H9 (cell line): ENCODE measurements around the gene APOLD1. TPM values are rescaled to one million over a fixed set of nuclear protein-coding genes. Genes with fewer than 3 reads are reported as not detected.

ENCODE experiments used
- DNase-seq: peaks from one replicate; pipeline ENCODE4 v3.0.0-alpha.2; 2017
- H2AFZ ChIP-seq: one replicate; pipeline ENCODE4 v1.6.1; 2013; ENCODE audit warnings: mild to moderate bottlenecking, low read length, control low read depth, moderate library complexity
- H2AK5ac ChIP-seq: 2 replicates; pipeline ENCODE4 v1.6.1; 2013; ENCODE audit warnings: low read length, control low read depth, mixed read lengths; ENCODE audit not compliant: insufficient read length
- H2BK120ac ChIP-seq: one replicate; pipeline ENCODE4 v1.6.1; 2013; ENCODE audit warnings: low read depth, mild to moderate bottlenecking, low read length, control low read depth, inconsistent platforms; ENCODE audit not compliant: poor library complexity, severe bottlenecking
- H2BK12ac ChIP-seq: 2 replicates; pipeline ENCODE4 v1.6.1; 2013; ENCODE audit warnings: low read length, control low read depth, mixed read lengths, low read depth; ENCODE audit not compliant: insufficient read length
- H2BK15ac ChIP-seq: 2 replicates; pipeline ENCODE4 v1.6.1; 2013; ENCODE audit warnings: low read depth, low read length, control low read depth
- H2BK20ac ChIP-seq: one replicate; pipeline ENCODE4 v1.6.1; 2013; ENCODE audit warnings: low read depth, mild to moderate bottlenecking, low read length, control low read depth, inconsistent platforms; ENCODE audit not compliant: poor library complexity, severe bottlenecking
- H2BK5ac ChIP-seq: 2 replicates; pipeline ENCODE4 v1.6.1; 2013; ENCODE audit warnings: low read length, control low read depth, mixed read lengths; ENCODE audit not compliant: insufficient read length
- H3K14ac ChIP-seq: 2 replicates; pipeline ENCODE4 v1.6.1; 2013; ENCODE audit warnings: low read length, control low read depth; ENCODE audit not compliant: insufficient read depth
- H3K18ac ChIP-seq: 2 replicates; pipeline ENCODE4 v1.6.1; 2013; ENCODE audit warnings: low read depth, mild to moderate bottlenecking, mixed read lengths, low read length, control low read depth; ENCODE audit not compliant: insufficient read length
- H3K23ac ChIP-seq: 2 replicates; pipeline ENCODE4 v1.6.1; 2013; ENCODE audit warnings: low read length, control low read depth, mixed read lengths, low read depth; ENCODE audit not compliant: insufficient read length
- H3K23me2 ChIP-seq: 2 replicates; pipeline ENCODE4 v1.6.1; 2013; ENCODE audit warnings: low read depth, mild to moderate bottlenecking, mixed read lengths, low read length, control low read depth; ENCODE audit not compliant: insufficient read length, poor library complexity, severe bottlenecking
- H3K27ac ChIP-seq: 2 replicates; pipeline ENCODE4 v1.5.1; 2013; ENCODE audit warnings: low read length, control low read depth, mixed read lengths, low read depth; ENCODE audit not compliant: insufficient read length
- H3K27me3 ChIP-seq: 2 replicates; pipeline ENCODE4 v1.6.1; 2013; ENCODE audit warnings: low read length, control low read depth, inconsistent platforms; ENCODE audit not compliant: insufficient read depth
- H3K4ac ChIP-seq: 2 replicates; pipeline ENCODE4 v1.6.1; 2013; ENCODE audit warnings: low read depth, mild to moderate bottlenecking, control low read depth, inconsistent platforms, low read length, moderate library complexity
- H3K4me1 ChIP-seq: 2 replicates; pipeline ENCODE4 v1.6.1; 2013; ENCODE audit warnings: low read length, control low read depth, inconsistent platforms; ENCODE audit not compliant: insufficient read depth
- H3K4me2 ChIP-seq: 2 replicates; pipeline ENCODE4 v1.6.1; 2013; ENCODE audit warnings: low read length, control low read depth, mixed read lengths; ENCODE audit not compliant: insufficient read length, insufficient read depth
- H3K56ac ChIP-seq: 2 replicates; pipeline ENCODE4 v1.6.1; 2013; ENCODE audit warnings: low read depth, mild to moderate bottlenecking, mixed read lengths, low read length, control low read depth; ENCODE audit not compliant: insufficient read length
- H3K79me1 ChIP-seq: 2 replicates; pipeline ENCODE4 v1.6.1; 2013; ENCODE audit warnings: low read depth, mild to moderate bottlenecking, moderate library complexity, low read length, control low read depth, inconsistent platforms; ENCODE audit not compliant: insufficient read depth, poor library complexity, severe bottlenecking
- H3K79me2 ChIP-seq: 2 replicates; pipeline ENCODE4 v1.6.1; 2013; ENCODE audit warnings: low read length, control low read depth, inconsistent platforms; ENCODE audit not compliant: insufficient read depth
- H3K9ac ChIP-seq: 2 replicates; pipeline ENCODE4 v1.6.1; 2013; ENCODE audit warnings: low read length, control low read depth, mixed read lengths; ENCODE audit not compliant: insufficient read length; ENCODE audit errors: extremely low read depth
- H3K9me3 ChIP-seq: one replicate; pipeline ENCODE4 v1.6.1; 2013; ENCODE audit warnings: low read depth, low read length, inconsistent platforms; ENCODE audit not compliant: control insufficient read depth
- H3T11ph ChIP-seq: one replicate; pipeline ENCODE4 v1.6.1; 2013; ENCODE audit warnings: mild to moderate bottlenecking, low read length, control low read depth, inconsistent platforms
- H4K20me1 ChIP-seq: one replicate; pipeline ENCODE4 v1.6.1; 2013; ENCODE audit not compliant: control insufficient read depth, insufficient read length, insufficient read depth
- H4K5ac ChIP-seq: 2 replicates; pipeline ENCODE4 v1.6.1; 2013; ENCODE audit warnings: low read depth, mild to moderate bottlenecking, mixed read lengths, low read length, control low read depth; ENCODE audit not compliant: insufficient read length
- H4K8ac ChIP-seq: replicated peaks from 2 replicates; pipeline ENCODE4 v1.6.1; 2013; ENCODE audit warnings: low read length, control low read depth, mixed read lengths, low read depth; ENCODE audit not compliant: insufficient read length
- H4K91ac ChIP-seq: 2 replicates; pipeline ENCODE4 v1.6.1; 2013; ENCODE audit warnings: low read depth, mild to moderate bottlenecking, moderate library complexity, mixed read lengths, low read length, control low read depth; ENCODE audit not compliant: insufficient read length
- H3K27ac Mint-ChIP-seq, 3 experiments: 2 replicates in 2 of 3; 3 replicates in 1 of 3; pipeline ENCODE4 v1.8.0; 2020 to 2021; ENCODE audit warnings: mixed read lengths in 3 of 3, mild to moderate bottlenecking in 1 of 3, moderate library complexity in 1 of 3
- H3K27me3 Mint-ChIP-seq: 2 replicates; pipeline ENCODE4 v1.8.0; 2021; ENCODE audit warnings: low read depth, mild to moderate bottlenecking, moderate library complexity, mixed read lengths
- H3K36me3 Mint-ChIP-seq, 3 experiments: 2 replicates in 2 of 3; 3 replicates in 1 of 3; pipeline ENCODE4 v1.8.0; 2020 to 2021; ENCODE audit warnings: low read depth in 3 of 3, mixed read lengths in 3 of 3; ENCODE audit not compliant: insufficient read depth in 1 of 3
- H3K4me1 Mint-ChIP-seq, 2 experiments: 2 replicates each; pipeline ENCODE4 v1.8.0; 2020; ENCODE audit warnings: mixed read lengths in 2 of 2
- H3K4me3 Mint-ChIP-seq, 2 experiments: 2 replicates in 1 of 2; 3 replicates in 1 of 2; pipeline ENCODE4 v1.8.0; 2020 to 2021; ENCODE audit warnings: mild to moderate bottlenecking in 2 of 2, mixed read lengths in 2 of 2, moderate library complexity in 1 of 2
- H3K9me3 Mint-ChIP-seq, 2 experiments: 2 replicates in 1 of 2; 3 replicates in 1 of 2; pipeline ENCODE4 v1.8.0; 2020; ENCODE audit warnings: mild to moderate bottlenecking in 2 of 2, mixed read lengths in 2 of 2, moderate library complexity in 1 of 2
- CTCF ChIP-seq: fragments of 200-600 bp; sonication (generic); conservative IDR thresholded peaks from 3 replicates; pipeline ENCODE4 v1.8.0; 2021; ENCODE audit warnings: antibody characterized with exemption, mild to moderate bottlenecking
- WGBS: extraction: QIAGEN DNeasy Blood & Tissue Kit; methylation state at CpG from one replicate; pipeline ENCODE4 v1.1.7; 2013; ENCODE audit warnings: missing lambda C conversion rate, low lambda C conversion rate, mixed read lengths; ENCODE audit not compliant: insufficient read length; ENCODE audit errors: extremely low coverage; 5-methylcytosine and 5-hydroxymethylcytosine counted together
- total RNA-seq: library from RNA; stranded (reverse); gene quantifications from 2 replicates; pipeline ENCODE4 v1.2.1, GENCODE V29; 2021

APOLD1 gene
- total RNA-seq, 1 experiment from 2014 or later = 0.48 TPM

- Histone ChIP-seq H3K27ac (no peak overlapping the region), H3K18ac (no peak overlapping the region), H3K9me3 (no peaks in the 10 kb centered on the region), H3K23me2 (no peaks in the 10 kb centered on the region), H2AFZ (no peak overlapping the region), H2BK20ac (no peak overlapping the region), H4K8ac (no peak overlapping the region), H2AK5ac (no peak overlapping the region), H4K91ac (no peak overlapping the region), H3K9ac (no peak overlapping the region), H3K27me3 (no peaks in the 10 kb centered on the region), H3K4ac (no peak overlapping the region), H3K23ac (no peak overlapping the region), H3T11ph (no peak overlapping the region), H3K56ac (no peak overlapping the region), H3K79me1 (peaks cover 2% of the 10 kb centered on the region), H3K4me2 (no peak overlapping the region), H4K20me1 (no peaks in the 10 kb centered on the region), H2BK120ac (no peak overlapping the region), H2BK15ac (no peak overlapping the region), H3K79me2 (no peaks in the 10 kb centered on the region), H4K5ac (no peak overlapping the region), H3K4me1 (no peaks in the 10 kb centered on the region), H3K14ac (no peak overlapping the region), H2BK12ac (no peak overlapping the region), H2BK5ac (no peak overlapping the region)
- H3K27me3 Mint-ChIP-seq = no peaks in the 10 kb centered on the region
- no peak for DNase-seq
- H3K27ac Mint-ChIP-seq = no peak overlapping the region
- no peaks in the 10 kb centered on the region for H3K9me3 Mint-ChIP-seq
- WGBS = no CpG with 5 or more reads among the region's 5 CpGs
- H3K36me3 Mint-ChIP-seq = peaks cover 49 to 77% (median 75%) of the 10 kb centered on the region in 3 experiments
- no peak for TF ChIP-seq CTCF
- H3K4me1 Mint-ChIP-seq = peaks cover 0 to 47% of the 10 kb centered on the region in 2 experiments; a peak in 2 of 4 replicates
- H3K4me3 Mint-ChIP-seq = no peak overlapping the region
Observed at GRCh38 chr12:12823811-12824210, 38.4 kb downstream of the APOLD1 start.
